Psoas muscle (tissue), 8 donors: Measurements from ENCODE around the gene PHB1. TPM values are rescaled to one million over a fixed set of nuclear protein-coding genes. Genes with fewer than 3 reads are reported as not detected.

ENCODE experiments used
- ATAC-seq, 4 donors: fragments of 200-7000 bp; cut with Tn5 transposase; one replicate each; pipeline ENCODE4 v1.9.1; 2020; ENCODE audit warnings: moderate library complexity in 3 of 4, mild to moderate bottlenecking in 2 of 4
- DNase-seq, 2 donors: peaks; one replicate each; pipeline ENCODE4 v3.0.0-alpha.2; 2020
- H3K27ac ChIP-seq: fragments of 200-600 bp; one replicate; pipeline ENCODE4 v1.8.0; 2022
- H3K27me3 ChIP-seq, 3 donors: fragments of 200-600 bp in 1 of 3; one replicate each; pipeline versions ENCODE4 v1.6.1 to v1.8.0; 2013 to 2022; ENCODE audit warnings: low read length in 2 of 3, mild to moderate bottlenecking in 2 of 3, moderate library complexity in 1 of 3; ENCODE audit not compliant: insufficient read depth in 3 of 3
- H3K36me3 ChIP-seq, 2 donors: fragments of 200-600 bp in 1 of 2; one replicate each; pipeline versions ENCODE4 v1.6.1 to v1.8.0; 2013 to 2022; ENCODE audit warnings: low read depth in 1 of 2, mild to moderate bottlenecking in 1 of 2, moderate library complexity in 1 of 2; ENCODE audit not compliant: insufficient read depth in 1 of 2
- H3K4me1 ChIP-seq: fragments of 200-600 bp; one replicate; pipeline ENCODE4 v1.8.0; 2022
- H3K4me3 ChIP-seq: fragments of 200-600 bp; one replicate; pipeline ENCODE4 v1.8.0; 2022; ENCODE audit warnings: mild to moderate bottlenecking
- H3K9me3 ChIP-seq: fragments of 200-600 bp; one replicate; pipeline ENCODE4 v1.8.0; 2022
- CTCF ChIP-seq: fragments of 200-600 bp; IDR thresholded peaks from one replicate; pipeline ENCODE4 v1.8.0; 2022; ENCODE audit warnings: antibody characterized with exemption
- WGBS, 3 donors: extraction: QIAGEN DNeasy Blood & Tissue Kit; methylation state at CpG; one replicate each; pipeline versions ENCODE4 v1.1.6 to v1.1.7; 2013; 5-methylcytosine and 5-hydroxymethylcytosine counted together
- intact Hi-C, 2 donors: fragments of 100-400 bp; cut with DNase I; formaldehyde crosslinking; loops; one replicate each; pipeline versions ENCODE4 v1.11.0 to v1.14.2; 2022
- polyA plus RNA-seq, 3 donors: library from polyadenylated mRNA; stranded (reverse); fragments of 200-250 nt; gene quantifications; one replicate each; pipeline ENCODE4 v1.2.3, GENCODE V29; 2013
- total RNA-seq, 4 donors: library from RNA; stranded (reverse); fragmentation: NEBNext Ultra II Directional in 2 of 4; extraction: Animal tissue kit (Norgen Biotek cat#: 25700) in 2 of 4; gene quantifications; one replicate each; pipeline versions ENCODE4 v1.2.1 to v1.2.4, GENCODE V29; 2021 to 2023
- donor health status: healthy with polysubstance abuse.
- donor health status: DM: no; HTN: no; CAD: no; lungs with moderate emphysema.
- donor health status: Bipolar disorder and iron deficiency.
- donor health status: healthy.
- donor health status: DM: yes; HTN: yes; CAD: no.
- donor health status: DM: no; HTN: no; CAD: no.
- donor health status: DM: no; HTN: no; CAD: no.
- donor health status: DM: yes; HTN: yes; CAD: no.

The PHB1 gene
- total and polyA plus RNA-seq, 7 donors: 134 to 364 (median 198) TPM

- WGBS, 3 donors: 33 to 55% (median 38%) methylated on average over 4 of the region's 4 CpGs
- no peak for TF ChIP-seq CTCF
- H3K4me3 ChIP-seq: no peak overlapping the region
- H3K27me3 ChIP-seq: no peaks in the 10 kb centered on the region
- DNase-seq (no peak), ATAC-seq (no peak)
- H3K27ac ChIP-seq: no peak overlapping the region
- H3K36me3 ChIP-seq: no peaks in the 10 kb centered on the region
- no peaks in the 10 kb centered on the region for H3K9me3 ChIP-seq
- H3K4me1 ChIP-seq: no peaks in the 10 kb centered on the region
- intact Hi-C loops: no loop called here
These were observed 34.8 kb downstream of the PHB1 start for GRCh38 chr17:49379926-49380325.

GRCh38 chr17:49378311-49378710 lies 36.4 kb downstream of the PHB1 start:
- H3K36me3 ChIP-seq: no peaks in the 10 kb centered on the region
- no peak overlapping the region for H3K27ac ChIP-seq
- intact Hi-C loops: no loop called here
- no peaks in the 10 kb centered on the region for H3K4me1 ChIP-seq
- TF ChIP-seq CTCF: no peak
- no peaks in the 10 kb centered on the region for H3K9me3 ChIP-seq
- H3K4me3 ChIP-seq: no peak overlapping the region
- no peak for ATAC-seq
- no peak for DNase-seq
- WGBS, 3 donors: 76 to 85% (median 79%) methylated on average over 5 of the region's 5 CpGs
- no peaks in the 10 kb centered on the region for H3K27me3 ChIP-seq

- H3K4me3 ChIP-seq: no peak overlapping the region
- 100% methylated on average over 1 of the region's 1 CpG for WGBS, 3 donors
- H3K4me1 ChIP-seq: no peaks in the 10 kb centered on the region
- DNase-seq: no peak
- no peaks in the 10 kb centered on the region for H3K9me3 ChIP-seq
- no peak overlapping the region for H3K27ac ChIP-seq
- intact Hi-C loops: no loop called here
- H3K27me3 ChIP-seq: no peaks in the 10 kb centered on the region
- ATAC-seq: no peak
- no peaks in the 10 kb centered on the region for H3K36me3 ChIP-seq
- TF ChIP-seq CTCF: no peak
These were observed 39.1 kb downstream of the PHB1 start for GRCh38 chr17:49375544-49375943.

- H3K27me3 ChIP-seq: no peaks in the 10 kb centered on the region
- no peaks in the 10 kb centered on the region for H3K9me3 ChIP-seq
- no peak for TF ChIP-seq CTCF
- no peaks in the 10 kb centered on the region for H3K4me1 ChIP-seq
- intact Hi-C loops: no loop called here
- ATAC-seq: no peak
- 93 to 94% (median 94%) methylated on average over 6 of the region's 6 CpGs for WGBS, 3 donors
- no peak overlapping the region for H3K27ac ChIP-seq
- DNase-seq: no peak
- H3K36me3 ChIP-seq: no peaks in the 10 kb centered on the region
- H3K4me3 ChIP-seq: no peak overlapping the region
These were observed 41.6 kb downstream of the PHB1 start for GRCh38 chr17:49373115-49373514.

GRCh38 chr17:49372425-49372824 lies 42.3 kb downstream of the PHB1 start:
- Histone ChIP-seq H3K36me3 (no peaks in the 10 kb centered on the region), H3K9me3 (no peaks in the 10 kb centered on the region), H3K27me3 (no peaks in the 10 kb centered on the region), H3K4me1 (no peaks in the 10 kb centered on the region), H3K27ac (no peak overlapping the region), H3K4me3 (no peak overlapping the region)
- DNase-seq (no peak), ATAC-seq (no peak)
- no peak for TF ChIP-seq CTCF
- intact Hi-C loops: no loop called here
- 76 to 80% (median 79%) methylated on average over 7 of the region's 7 CpGs for WGBS, 3 donors
